ENCODE results near the gene YPEL1. TPM values are rescaled to one million over a fixed set of nuclear protein-coding genes. Genes with fewer than 3 reads are reported as not detected.
"Not testable (repeated sequence)": the region's sequence is repeated elsewhere in the genome, so short reads cannot be mapped to it uniquely, and the experiment has no call there.

The YPEL1 gene
- total RNA-seq, 1 donor from 2014 or later: 11.5 TPM

DNA sequence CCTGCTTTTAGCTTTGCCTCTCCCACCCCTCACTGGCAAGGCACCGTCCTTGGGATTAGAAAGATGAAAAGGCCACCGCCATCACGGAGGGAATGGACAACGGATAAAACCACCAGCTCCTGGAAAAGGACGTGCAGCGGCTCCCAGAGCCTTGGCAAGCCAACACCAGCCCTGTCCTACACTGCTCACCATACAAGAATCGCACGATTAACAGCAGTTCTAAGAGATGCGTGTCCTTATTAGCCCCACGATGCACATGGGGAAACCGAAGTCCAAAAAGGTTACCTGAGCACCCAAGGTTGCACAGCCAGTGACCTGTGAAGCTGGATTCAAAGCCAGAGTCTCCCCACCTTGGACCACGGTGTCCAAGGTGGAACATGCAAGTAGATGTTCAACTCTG, 7.3 kb downstream of the YPEL1 start:
- TF ChIP-seq, protein P1, sequence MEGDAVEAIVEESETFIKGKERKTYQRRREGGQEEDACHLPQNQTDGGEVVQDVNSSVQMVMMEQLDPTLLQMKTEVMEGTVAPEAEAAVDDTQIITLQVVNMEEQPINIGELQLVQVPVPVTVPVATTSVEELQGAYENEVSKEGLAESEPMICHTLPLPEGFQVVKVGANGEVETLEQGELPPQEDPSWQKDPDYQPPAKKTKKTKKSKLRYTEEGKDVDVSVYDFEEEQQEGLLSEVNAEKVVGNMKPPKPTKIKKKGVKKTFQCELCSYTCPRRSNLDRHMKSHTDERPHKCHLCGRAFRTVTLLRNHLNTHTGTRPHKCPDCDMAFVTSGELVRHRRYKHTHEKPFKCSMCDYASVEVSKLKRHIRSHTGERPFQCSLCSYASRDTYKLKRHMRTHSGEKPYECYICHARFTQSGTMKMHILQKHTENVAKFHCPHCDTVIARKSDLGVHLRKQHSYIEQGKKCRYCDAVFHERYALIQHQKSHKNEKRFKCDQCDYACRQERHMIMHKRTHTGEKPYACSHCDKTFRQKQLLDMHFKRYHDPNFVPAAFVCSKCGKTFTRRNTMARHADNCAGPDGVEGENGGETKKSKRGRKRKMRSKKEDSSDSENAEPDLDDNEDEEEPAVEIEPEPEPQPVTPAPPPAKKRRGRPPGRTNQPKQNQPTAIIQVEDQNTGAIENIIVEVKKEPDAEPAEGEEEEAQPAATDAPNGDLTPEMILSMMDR (IDR thresholded peaks at IDR 0.05; ENCODE audit: unreplicated experiment): no peak
- peaks cover 5% of the 10 kb centered on the region for H3K27me3 Mint-ChIP-seq (ENCODE audit: unreplicated experiment)
- no peaks in the 10 kb centered on the region for H3K36me3 Mint-ChIP-seq (ENCODE audit: low read depth, unreplicated experiment)

DNA sequence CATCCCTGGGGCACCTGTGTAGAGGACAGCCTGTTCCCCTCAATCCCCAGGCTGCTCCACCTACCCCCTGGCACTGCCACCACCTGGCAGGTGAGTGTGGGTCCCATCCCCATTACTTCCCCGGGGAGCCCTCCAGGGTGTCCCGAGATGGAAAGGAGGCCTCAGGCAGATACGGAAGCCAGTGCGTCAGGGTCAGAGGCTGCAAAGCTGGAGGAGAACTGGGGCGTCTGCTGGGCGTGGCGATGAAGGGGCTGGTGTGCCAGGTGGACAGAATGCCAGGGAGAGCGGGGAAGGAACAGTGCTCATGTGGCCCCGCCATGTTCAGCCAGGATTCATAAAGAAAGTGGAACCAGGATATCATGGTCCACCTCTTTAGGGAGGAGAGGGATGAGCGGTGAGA, 7.8 kb downstream of the YPEL1 start:
- Mint-ChIP-seq H3K4me1 (ENCODE audit: unreplicated experiment) (peaks cover 6% of the 10 kb centered on the region), H3K4me3 (ENCODE audit: unreplicated experiment) (no peak overlapping the region), H3K27ac (ENCODE audit: unreplicated experiment) (no peak overlapping the region), H3K9me3 (ENCODE audit: unreplicated experiment) (no peaks in the 10 kb centered on the region), H3K36me3 (ENCODE audit: low read depth, unreplicated experiment) (no peaks in the 10 kb centered on the region), H3K27me3 (ENCODE audit: unreplicated experiment) (peaks cover 3% of the 10 kb centered on the region)
- TF ChIP-seq, protein P1 (IDR thresholded peaks at IDR 0.05; ENCODE audit: unreplicated experiment): no peak
- DNase-seq (ENCODE audit: low spot score): no peak

More for the DNA sequence above, 7.3 kb downstream of the YPEL1 start:
- no peaks in the 10 kb centered on the region for H3K9me3 Mint-ChIP-seq (ENCODE audit: unreplicated experiment)
- no peak overlapping the region for H3K4me3 Mint-ChIP-seq (ENCODE audit: unreplicated experiment)
- no peak for DNase-seq (ENCODE audit: low spot score)
- no peak overlapping the region for H3K27ac Mint-ChIP-seq (ENCODE audit: unreplicated experiment)
- H3K4me1 Mint-ChIP-seq (ENCODE audit: unreplicated experiment): peaks cover 6% of the 10 kb centered on the region

DNA sequence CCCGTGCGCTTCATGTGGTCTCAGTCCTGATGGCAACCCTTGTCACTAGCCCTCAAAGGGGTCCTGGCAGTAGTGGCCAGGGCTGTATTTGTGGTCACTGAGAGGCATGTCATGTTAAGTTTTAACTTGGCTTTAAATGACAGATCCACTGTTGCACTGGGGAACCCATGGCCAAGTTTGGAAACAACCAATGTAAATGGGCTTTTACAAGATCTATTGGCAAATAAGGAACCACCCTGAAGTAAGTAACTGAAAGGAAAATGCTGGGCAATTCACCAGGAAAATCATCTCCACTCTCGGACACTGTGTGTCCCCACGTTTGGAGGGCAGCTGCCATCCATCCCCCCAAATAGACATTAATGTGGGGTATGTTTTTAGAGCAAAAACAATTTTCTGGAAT, 8.4 kb downstream of the YPEL1 start:
- H3K27me3 Mint-ChIP-seq (ENCODE audit: unreplicated experiment): peaks cover 3% of the 10 kb centered on the region

DNA sequence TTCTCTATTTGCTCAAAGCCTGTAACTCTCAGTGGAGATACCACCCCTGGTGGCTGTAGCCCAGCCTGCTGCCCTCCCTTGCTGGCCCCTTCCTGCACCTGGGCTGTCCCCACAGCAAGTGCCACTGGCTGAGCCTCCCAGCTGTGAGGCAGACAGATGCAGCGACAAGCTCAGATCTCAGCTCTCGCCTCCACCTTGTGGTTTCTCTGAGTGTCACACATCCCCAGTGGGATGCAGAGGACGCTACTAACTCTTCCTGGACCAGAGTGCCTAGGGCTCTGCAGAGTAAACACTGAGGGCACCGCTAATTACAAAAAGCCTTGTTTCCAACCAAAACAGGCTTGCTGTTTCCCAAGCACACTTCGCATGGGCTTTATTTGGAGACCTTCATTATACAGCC, 8.9 kb downstream of the YPEL1 start:
- no peaks in the 10 kb centered on the region for H3K36me3 Mint-ChIP-seq (ENCODE audit: low read depth, unreplicated experiment)
- H3K4me1 Mint-ChIP-seq (ENCODE audit: unreplicated experiment): peaks cover 6% of the 10 kb centered on the region
- DNase-seq (ENCODE audit: low spot score): peak; percentile 41
- peaks cover 3% of the 10 kb centered on the region for H3K27me3 Mint-ChIP-seq (ENCODE audit: unreplicated experiment)
- H3K9me3 Mint-ChIP-seq (ENCODE audit: unreplicated experiment): no peaks in the 10 kb centered on the region
- TF ChIP-seq, protein P1 (IDR thresholded peaks at IDR 0.05; ENCODE audit: unreplicated experiment): peak; percentile 22
- H3K27ac Mint-ChIP-seq (ENCODE audit: unreplicated experiment): no peak overlapping the region
- no peak overlapping the region for H3K4me3 Mint-ChIP-seq (ENCODE audit: unreplicated experiment)

More for the DNA sequence above, 8.4 kb downstream of the YPEL1 start:
- Mint-ChIP-seq H3K27ac (ENCODE audit: unreplicated experiment) (no peak overlapping the region), H3K4me1 (ENCODE audit: unreplicated experiment) (peaks cover 6% of the 10 kb centered on the region), H3K4me3 (ENCODE audit: unreplicated experiment) (no peak overlapping the region), H3K9me3 (ENCODE audit: unreplicated experiment) (no peaks in the 10 kb centered on the region), H3K36me3 (ENCODE audit: low read depth, unreplicated experiment) (no peaks in the 10 kb centered on the region)
- TF ChIP-seq, protein P1 (IDR thresholded peaks at IDR 0.05; ENCODE audit: unreplicated experiment): no peak
- no peak for DNase-seq (ENCODE audit: low spot score)

DNA sequence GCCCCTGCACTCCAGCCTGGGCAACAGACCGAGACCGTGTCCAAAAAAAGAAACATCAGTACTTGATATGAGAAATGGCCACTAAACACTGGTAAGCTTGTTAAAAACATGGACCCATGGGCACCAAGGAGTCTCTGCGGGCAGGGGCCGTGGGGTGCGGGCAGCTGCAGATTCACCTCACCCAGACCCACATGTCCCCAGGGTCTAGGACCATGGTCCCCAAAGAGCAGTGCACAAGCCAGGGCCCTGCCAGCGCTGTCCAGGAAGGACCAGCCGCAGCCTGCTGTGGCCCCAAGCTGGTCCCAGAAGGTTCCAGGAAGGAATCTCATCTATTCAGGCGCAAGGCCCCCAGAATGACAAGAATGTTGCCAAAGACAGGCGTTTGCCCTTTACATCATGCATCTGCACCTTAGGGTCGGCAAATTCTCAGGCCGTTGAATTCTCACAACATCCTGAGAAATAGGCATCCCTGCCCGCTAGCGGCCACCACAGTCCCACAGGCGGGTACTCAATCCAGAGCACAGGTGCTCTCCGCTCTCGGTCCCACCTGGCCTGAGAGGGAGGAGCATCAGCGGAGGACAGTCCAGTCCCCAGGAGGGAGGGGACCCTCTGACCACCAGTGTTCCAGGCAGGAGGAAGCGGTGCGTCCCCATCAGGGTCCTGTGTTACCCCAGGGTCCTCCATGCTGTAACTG, 9.5 kb downstream of the YPEL1 start:
- no peak for DNase-seq (ENCODE audit: low spot score)
- Mint-ChIP-seq H3K4me3 (ENCODE audit: unreplicated experiment) (no peak overlapping the region), H3K36me3 (ENCODE audit: low read depth, unreplicated experiment) (no peaks in the 10 kb centered on the region), H3K4me1 (ENCODE audit: unreplicated experiment) (peaks cover 6% of the 10 kb centered on the region), H3K27ac (ENCODE audit: unreplicated experiment) (no peak overlapping the region), H3K9me3 (ENCODE audit: unreplicated experiment) (no peaks in the 10 kb centered on the region), H3K27me3 (ENCODE audit: unreplicated experiment) (peaks cover 3% of the 10 kb centered on the region)
- TF ChIP-seq, protein P1 (IDR thresholded peaks at IDR 0.05; ENCODE audit: unreplicated experiment): no peak

DNA sequence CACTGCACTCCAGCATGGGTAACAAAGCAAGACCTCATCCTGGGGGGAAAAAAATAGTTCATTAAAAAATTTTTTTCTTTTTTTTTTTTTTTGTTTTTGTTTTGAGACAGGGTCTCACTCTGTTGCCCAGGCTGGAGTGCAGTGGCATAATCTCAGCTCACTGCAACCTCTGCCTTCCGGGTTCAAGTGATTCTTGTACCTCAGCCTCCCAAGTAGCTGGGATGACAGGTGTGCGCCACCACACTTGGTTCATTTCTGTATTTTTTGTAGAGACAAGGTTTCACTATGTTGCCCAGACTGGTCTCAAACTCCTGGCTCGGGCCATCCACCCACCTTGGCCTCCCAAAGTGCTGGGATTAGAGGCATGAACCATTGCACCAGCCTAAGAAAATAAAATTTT, 11.1 kb downstream of the YPEL1 start:
- not testable (repeated sequence) for H3K4me1 Mint-ChIP-seq (ENCODE audit: unreplicated experiment); H3K27me3 Mint-ChIP-seq (ENCODE audit: unreplicated experiment); H3K36me3 Mint-ChIP-seq (ENCODE audit: low read depth, unreplicated experiment); H3K4me3 Mint-ChIP-seq (ENCODE audit: unreplicated experiment); H3K27ac Mint-ChIP-seq (ENCODE audit: unreplicated experiment); DNase-seq (ENCODE audit: low spot score); H3K9me3 Mint-ChIP-seq (ENCODE audit: unreplicated experiment)

DNA sequence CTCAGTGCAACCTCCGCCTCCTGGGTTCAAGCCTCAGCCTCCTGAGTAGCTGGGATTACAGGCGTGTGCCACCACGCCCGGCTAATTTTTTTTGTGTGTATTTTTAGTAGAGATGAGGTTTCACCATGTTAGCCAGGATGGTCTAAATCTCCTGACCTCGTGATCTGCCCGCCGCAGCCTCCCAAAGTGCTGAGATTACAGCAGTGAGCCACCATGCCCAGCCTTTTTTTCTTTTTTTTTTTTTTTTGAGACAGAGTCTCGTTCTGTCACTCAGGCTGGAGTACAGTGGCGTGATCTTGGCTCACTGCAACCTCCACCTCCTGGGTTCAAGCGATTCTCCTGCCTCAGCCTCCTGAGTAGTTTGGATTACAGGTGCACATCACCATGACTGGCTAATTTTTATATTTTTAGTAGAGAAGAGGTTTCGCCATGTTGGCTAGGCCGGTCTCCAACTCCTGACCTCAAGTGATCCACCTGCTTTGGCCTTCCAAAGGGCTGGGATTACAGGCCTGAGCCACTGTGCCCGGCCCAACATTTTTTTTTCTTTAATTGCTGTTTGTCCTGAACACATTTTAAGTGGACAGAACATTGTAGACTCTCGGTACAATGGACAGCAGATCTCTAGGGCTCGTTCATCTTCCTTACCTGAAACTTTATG, 14.3 kb downstream of the YPEL1 start:
- not testable (repeated sequence) for H3K4me1 Mint-ChIP-seq (ENCODE audit: unreplicated experiment); H3K36me3 Mint-ChIP-seq (ENCODE audit: low read depth, unreplicated experiment); H3K4me3 Mint-ChIP-seq (ENCODE audit: unreplicated experiment); H3K27ac Mint-ChIP-seq (ENCODE audit: unreplicated experiment); H3K27me3 Mint-ChIP-seq (ENCODE audit: unreplicated experiment); H3K9me3 Mint-ChIP-seq (ENCODE audit: unreplicated experiment); DNase-seq (ENCODE audit: low spot score)
